SIG-M5 (cell line): ENCODE measurements around the gene DSE.
A peak's percentile ranks its signal among the peaks of the same experiment; 100 is the strongest.

Experiments
- DNase-seq: peaks from one replicate; lab custom pipeline; 2025; lab: John Stamatoyannopoulos, UW

Gene DSE

GRCh38 chr6:116447496-116448011, 76.8 kb downstream of the DSE start:
- no peak for DNase-seq

DNA sequence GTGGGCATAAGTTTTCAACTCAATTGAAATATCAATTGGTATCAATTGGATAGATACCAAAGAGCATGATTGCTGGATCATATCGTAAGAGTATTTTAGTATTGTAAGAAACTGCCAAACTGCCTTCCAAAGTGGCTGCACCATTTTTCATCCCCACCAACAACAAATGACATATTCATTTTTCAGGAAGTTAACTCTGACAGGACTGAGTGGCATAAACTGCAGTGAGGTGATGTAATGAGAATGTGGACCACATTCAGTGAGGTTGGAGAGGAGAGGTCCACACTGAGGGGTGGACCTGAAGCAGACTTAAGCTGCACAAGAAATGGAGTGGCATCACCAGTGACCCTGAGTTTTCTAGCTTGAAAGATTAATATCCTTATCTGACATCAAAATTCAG, 78.8 kb downstream of the DSE start:
- no peak for DNase-seq

- DNase-seq: no peak
These were observed 79.5 kb downstream of the DSE start for GRCh38 chr6:116450185-116450710.

DNA sequence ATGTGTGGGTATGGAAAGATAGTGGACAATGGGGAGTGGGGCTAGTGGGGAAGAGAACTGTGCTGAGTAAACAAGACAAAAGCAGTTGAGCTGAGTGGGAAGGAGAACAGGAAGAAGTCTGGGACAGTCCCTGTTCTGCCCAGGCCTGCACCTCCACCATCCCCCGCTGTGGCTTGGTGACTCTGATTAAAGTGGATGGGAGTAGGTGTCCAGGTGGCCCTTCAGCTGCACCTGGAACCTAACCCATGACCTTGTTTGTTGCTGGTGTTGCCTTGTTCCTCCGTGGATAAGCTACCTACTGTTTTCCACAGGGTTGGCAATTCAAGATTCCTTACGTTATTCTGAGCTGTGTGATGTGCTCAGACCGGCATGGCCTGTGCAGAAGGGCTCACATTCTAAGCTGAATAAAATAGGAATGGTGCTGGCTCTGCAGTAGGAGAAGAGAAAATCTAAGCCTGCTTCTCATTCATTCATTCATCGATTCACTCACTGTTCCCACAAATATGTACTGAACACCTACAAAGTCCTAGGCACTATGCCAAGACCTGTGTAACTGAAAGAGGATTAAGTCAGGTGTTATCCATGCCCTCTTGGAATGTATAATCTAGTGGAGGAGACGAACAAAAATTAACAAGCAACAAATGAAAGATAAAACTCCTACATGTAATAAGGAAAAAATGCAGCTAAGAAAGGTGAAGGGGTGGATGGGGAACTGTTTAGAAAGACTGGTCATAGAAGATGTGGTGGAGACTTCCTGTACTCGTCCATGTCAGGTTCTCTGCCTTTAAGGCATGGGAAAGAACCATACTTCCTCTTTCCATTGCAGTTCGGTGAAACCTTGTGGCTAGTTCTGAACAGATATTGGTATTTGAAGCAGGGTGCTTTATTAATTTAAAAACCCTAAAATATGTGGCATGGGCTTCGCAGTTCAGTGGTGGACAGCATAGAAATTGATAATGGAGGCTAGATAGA, 80.3 kb downstream of the DSE start:
- DNase-seq: peak; percentile 64

- DNase-seq: no peak
These were observed 81.2 kb downstream of the DSE start for GRCh38 chr6:116451916-116452315.

- no peak for DNase-seq
These were observed 81.8 kb downstream of the DSE start for GRCh38 chr6:116452531-116452930.

- no peak for DNase-seq
These were observed 85.4 kb downstream of the DSE start for GRCh38 chr6:116456106-116456505.

GRCh38 chr6:116456927-116457326, 86.2 kb downstream of the DSE start:
- DNase-seq: no peak

DNA sequence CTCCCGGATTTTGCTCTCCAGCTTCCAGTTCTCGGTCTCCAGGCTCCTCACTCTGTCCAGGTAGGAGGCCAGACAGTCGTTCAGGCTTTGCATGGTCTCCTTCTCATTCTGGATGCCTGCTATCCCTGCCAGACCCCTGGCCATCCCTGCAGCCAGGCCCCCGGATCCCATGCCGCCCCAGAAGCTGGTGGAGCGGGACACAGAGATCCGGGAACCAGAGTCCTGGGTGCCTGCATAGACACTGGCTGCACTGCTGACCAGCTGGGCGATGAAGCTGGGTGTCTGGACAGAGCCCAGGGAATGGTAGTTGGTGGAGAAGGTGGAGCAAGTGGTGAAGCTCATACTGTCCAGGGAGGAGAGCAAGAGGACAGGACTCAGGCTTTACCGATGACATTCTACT, 87.5 kb downstream of the DSE start:
- DNase-seq: no peak

GRCh38 chr6:116459927-116460326, 89.2 kb downstream of the DSE start:
- DNase-seq: no peak

DNA sequence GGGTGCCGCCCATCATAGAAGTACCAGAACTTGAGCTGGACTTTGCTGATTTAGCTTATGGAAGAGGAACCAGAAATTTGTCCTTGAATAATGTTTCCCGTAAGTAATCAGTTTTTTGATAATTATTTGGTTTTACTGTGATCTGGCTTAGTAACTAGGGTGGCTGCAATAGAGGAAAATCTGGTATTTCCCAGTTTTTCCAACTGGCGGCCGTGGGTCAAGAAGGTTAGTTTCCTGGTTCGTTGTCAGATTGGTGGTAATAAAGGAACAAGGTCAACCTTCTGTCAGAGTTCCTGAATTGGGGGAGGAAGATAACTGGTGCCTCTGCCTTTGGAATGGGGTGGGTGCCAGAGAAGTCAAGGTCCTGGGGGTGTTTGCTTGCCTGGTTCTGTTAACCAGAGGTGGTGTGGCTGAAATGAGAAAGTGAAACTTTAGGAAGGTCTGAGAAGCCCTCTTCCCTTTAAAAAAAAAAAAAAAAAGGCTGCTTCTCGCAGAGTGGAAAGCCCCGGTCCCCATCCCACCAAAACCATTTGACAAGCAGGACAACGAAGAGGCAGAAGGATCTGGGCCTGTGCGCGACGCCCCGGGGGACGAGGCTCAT, 90.7 kb downstream of the DSE start, which contains the start of gene CALHM6:
TSS of gene CALHM6 (plus strand) at position 45 of the 601 bp plus-strand sequence. CDS start at position 600, 555 bp downstream.
- no peak for DNase-seq

DNA sequence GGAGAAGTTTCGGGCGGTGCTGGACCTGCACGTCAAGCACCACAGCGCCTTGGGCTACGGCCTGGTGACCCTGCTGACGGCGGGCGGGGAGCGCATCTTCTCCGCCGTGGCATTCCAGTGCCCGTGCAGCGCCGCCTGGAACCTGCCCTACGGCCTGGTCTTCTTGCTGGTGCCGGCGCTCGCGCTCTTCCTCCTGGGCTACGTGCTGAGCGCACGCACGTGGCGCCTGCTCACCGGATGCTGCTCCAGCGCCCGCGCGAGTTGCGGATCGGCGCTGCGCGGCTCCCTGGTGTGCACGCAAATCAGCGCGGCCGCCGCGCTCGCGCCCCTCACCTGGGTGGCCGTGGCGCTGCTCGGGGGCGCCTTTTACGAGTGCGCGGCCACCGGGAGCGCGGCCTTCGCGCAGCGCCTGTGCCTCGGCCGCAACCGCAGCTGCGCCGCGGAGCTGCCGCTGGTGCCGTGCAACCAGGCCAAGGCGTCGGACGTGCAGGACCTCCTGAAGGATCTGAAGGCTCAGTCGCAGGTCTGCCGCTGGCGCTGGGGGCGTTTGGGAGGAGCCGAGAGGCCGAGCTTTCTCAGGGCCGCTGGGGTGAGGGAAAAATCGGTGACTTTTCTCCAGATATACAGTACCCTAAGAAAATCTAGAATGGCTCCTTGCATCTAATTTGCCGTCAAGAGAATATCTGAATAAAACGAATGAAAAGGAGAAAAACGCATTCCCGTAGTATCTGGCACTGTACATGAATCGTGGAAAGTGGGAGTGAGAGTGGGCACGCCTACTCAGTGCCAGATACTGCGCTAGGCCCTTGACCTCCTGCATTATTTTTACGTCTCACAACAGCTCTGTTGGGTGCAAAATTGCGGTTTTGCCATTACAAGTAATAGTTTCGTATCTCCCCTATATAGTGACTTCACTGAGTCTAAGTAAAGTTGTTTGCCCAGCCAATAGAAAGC, 91.5 kb downstream of the DSE start:
- no peak for DNase-seq

GRCh38 chr6:116463301-116463700, 92.6 kb downstream of the DSE start:
- no peak for DNase-seq

GRCh38 chr6:116465246-116465645, 94.5 kb downstream of the DSE start:
- peak; percentile 6 for DNase-seq

DNA sequence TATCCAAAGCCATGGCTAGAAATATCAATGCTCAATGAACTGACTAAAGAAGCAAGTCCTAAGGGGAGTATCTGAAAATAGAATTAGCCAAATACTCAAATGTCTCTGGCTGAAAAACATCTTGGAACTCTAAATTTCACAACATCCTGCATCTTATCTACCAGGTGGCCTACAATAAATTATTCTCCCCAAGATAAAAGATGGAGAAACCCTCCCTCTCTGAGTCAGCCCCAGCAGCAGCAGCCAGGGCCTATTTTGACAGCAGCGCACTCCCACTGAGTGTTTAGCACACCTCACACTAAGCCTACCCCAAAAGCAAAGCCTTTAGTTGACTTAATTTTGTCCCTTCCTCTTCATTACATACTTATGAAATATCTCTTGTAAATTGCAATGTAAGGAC, 96.3 kb downstream of the DSE start:
- no peak for DNase-seq

GRCh38 chr6:116467514-116467913, 96.8 kb downstream of the DSE start:
- DNase-seq: no peak

DNA sequence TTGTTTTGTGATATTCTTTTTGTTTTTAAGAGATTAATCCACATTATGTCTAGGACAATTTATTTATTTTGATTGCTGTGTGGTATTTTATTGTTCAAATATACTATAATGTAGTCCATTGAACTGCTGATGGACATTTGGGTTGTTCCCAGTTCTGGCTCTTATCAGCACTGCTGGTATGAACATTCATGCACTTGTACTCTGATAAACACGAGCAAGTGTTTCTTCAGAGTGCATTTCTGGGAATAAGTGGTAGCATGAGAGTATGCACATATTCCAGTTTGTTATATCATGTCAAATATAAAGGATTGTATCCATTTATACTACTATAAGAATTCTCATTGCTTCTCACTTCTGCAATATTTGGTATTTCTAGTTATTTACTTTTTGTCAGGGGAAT, 97.5 kb downstream of the DSE start:
- DNase-seq: no peak

- DNase-seq: no peak
These were observed 100.8 kb downstream of the DSE start for GRCh38 chr6:116471531-116471930.

- DNase-seq: no peak
These were observed 102.0 kb downstream of the DSE start for GRCh38 chr6:116472706-116473105.

GRCh38 chr6:116475141-116475540, 104.4 kb downstream of the DSE start:
- no peak for DNase-seq

DNA sequence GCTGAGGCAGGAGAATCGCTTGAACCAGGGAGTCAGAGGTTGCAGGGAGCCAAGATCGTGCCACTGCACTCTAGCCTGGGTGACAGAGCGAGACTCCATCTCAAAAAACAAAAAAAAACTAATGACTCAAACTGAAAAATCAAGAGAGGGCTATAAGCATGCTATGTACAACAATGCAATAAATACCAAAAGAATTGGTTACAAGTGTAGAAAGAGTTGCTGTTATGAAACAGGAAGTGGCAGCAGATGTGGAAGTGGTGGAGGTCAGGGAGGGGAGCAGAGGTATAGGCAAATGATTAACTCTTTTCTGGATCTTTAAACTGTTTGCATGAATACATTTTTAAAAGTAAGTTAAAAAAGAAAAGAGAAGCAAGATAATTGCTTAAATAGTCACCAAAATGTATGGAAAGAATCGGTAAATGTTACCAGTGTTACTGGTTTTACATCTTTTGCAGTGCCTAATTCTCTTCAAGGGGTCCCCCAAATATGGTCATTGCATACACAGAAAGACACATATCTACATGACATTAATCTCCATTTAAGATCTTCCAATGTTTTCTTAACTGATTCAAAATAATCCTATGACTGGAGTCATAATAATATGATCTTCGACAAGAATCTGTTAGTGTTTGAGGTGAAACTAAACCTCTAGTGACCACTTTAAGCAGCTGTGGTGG, 105.4 kb downstream of the DSE start:
- DNase-seq: peak; percentile 33
